GM21619 (cell line): Measurements from ENCODE around the gene PCDHGB3.
"Not testable (repeated sequence)": the region's sequence is repeated elsewhere in the genome, so short reads cannot be mapped to it uniquely, and the experiment has no call there.

Experiments used
- ATAC-seq: cut with Tn5 transposase; IDR thresholded peaks from one replicate; pipeline ENCODE4 v1.9.1; 2021; ENCODE audit not compliant: unreplicated experiment

Gene PCDHGB3

DNA sequence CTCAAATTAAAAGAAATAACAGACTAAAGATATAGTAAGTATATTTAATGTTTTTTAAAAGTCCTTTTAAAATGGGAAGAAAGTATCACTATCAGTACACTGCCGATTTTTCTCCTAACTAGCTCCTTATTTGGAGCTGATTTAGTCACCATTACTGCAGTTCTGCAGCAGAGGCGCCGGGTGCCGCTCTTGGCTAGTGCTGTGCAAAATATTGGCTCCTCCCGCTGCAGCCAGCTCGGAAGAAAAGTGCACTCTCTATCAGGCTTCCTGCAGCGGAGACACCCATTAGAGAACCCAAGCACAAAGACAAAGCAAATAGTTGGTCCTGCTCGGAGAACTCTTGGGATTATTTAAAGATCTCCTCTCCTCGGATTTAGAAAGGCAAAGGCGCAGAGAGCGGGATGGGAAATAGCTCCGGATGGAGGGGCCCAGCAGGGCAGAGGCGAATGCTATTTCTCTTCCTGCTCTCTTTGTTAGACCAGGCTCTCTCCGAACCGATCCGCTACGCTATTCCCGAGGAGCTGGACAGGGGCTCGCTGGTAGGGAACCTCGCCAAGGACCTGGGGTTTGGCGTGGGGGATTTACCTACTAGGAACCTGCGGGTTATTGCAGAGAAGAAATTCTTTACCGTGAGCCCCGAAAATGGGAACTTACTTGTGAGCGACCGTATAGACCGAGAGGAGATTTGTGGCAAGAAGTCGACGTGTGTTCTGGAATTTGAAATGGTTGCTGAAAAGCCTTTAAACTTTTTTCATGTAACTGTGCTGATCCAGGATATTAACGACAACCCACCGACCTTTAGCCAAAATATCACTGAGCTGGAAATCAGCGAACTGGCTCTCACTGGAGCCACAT lies at the start of gene PCDHGB3:
Gene PCDHGB3 (plus strand): TSS at position 249 of the 855 bp plus-strand sequence. CDS start 153 bp downstream, at position 402.
- peak; percentile 97 for ATAC-seq

DNA sequence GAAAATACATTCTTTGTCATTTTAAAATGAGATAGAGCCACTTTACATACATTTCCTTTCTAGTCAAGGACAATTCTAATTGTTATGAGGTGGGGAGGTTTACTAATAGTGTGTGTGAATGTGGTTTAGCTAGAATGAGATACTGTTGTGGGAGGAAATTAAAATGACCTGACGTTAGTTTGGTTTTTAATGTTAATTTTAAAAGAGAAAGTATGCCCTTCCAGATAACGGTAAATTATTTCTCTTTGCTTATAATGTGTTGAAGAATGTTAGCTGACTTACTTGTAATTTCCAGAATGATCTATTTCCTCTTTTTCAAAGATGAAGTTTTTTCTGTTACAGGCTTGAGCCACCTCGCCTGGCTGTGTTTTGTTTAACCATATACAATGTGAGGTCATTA lies 47.8 kb upstream of the PCDHGB3 start:
- no peak for ATAC-seq

DNA sequence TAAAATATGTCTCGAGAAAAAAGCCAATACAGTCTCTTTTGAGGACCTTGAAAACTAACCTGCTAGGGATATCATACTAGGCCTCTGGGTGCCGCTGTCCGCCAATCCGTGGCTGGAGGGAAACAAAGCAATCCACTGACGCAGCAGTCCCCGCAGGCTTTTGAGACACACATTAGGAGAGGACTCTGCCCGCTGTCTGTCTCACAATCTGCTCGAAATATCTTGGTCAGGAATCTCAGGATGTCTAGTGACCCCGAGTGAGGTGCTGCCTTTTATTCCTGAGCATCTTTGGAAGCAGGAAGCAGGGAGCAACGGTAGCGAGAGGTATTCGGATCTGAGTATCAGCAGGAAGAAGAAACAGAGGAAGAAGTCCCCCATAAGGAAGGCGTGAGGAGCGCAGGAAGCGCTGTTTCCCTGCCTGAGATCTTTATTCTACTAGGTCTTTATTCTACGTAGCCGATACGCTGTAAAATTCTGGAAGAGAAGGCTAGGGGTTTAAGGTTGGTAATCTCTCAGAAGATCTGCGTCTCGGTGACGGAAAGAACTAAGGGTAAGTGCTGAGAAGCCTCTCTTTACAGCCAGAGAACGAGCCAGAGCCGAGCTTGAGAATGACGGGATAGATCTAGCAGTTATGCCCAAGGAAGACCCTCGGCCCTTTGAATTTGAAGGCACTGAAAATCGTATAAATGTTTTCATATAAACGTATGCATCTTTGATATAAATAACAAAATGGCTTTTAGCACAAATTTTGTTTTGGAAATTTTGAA lies 43.8 kb upstream of the PCDHGB3 start:
- ATAC-seq = peak; percentile 89

DNA sequence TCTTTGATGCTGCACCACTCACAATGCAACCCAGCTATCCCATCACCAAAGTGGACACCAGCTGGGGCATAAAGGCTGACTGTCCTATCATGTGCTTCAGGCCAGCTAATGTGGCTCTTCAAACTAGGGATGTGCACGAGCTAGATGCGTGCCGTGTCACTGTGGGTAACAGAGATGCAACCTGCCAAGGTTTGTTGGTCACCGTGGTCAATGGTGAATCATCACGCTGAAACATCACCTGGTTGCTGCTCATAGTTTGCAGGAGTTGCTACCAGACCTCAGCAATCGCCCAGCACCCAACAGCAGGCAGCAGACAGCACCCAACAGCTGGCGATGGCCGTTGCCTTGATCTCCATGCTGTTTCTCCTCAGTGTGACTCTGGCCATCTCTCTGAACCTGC lies 41.8 kb upstream of the PCDHGB3 start:
- no peak for ATAC-seq

DNA sequence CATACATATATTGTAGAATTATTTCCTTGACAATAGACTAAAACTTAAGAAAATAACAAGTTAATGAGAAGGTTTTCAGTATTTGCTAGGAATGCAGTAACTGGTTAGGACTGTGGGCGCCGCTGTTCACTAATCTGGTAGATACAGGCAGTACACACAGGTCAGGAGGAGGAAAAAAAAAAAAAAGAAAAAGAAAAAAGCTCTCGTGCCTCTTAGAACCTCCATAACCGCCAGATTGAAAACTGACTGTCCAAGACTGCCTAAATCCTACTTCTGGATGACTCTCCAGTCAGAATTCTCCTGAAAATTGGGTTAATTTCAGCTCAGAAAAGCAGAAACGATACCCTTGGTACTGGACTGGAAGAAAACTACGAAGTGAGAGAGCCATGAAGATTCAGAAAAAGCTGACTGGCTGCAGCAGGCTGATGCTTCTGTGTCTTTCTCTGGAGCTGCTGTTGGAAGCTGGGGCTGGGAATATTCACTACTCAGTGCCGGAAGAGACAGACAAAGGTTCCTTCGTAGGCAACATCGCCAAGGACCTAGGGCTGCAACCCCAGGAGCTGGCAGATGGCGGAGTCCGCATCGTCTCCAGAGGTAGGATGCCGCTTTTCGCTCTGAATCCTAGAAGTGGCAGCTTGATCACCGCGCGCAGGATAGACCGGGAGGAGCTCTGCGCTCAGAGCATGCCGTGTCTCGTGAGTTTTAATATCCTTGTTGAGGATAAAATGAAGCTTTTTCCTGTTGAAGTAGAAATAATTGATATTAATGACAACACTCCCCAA lies 39.6 kb upstream of the PCDHGB3 start, which contains the start of gene PCDHGA1:
Gene PCDHGA1 (plus strand): TSS at position 216 of the 782 bp plus-strand sequence.
- ATAC-seq = peak; percentile 42

DNA sequence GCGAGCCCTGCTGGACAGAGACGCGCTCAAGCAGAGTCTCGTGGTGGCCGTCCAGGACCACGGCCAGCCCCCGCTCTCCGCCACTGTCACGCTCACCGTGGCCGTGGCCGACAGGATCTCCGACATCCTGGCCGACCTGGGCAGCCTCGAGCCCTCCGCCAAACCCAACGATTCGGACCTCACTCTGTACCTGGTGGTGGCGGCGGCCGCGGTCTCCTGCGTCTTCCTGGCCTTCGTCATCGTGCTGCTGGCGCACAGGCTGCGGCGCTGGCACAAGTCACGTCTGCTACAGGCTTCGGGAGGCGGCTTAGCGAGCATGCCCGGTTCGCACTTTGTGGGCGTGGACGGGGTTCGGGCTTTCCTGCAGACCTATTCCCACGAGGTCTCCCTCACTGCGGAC lies 37.5 kb upstream of the PCDHGB3 start:
- ATAC-seq = not testable (repeated sequence)

DNA sequence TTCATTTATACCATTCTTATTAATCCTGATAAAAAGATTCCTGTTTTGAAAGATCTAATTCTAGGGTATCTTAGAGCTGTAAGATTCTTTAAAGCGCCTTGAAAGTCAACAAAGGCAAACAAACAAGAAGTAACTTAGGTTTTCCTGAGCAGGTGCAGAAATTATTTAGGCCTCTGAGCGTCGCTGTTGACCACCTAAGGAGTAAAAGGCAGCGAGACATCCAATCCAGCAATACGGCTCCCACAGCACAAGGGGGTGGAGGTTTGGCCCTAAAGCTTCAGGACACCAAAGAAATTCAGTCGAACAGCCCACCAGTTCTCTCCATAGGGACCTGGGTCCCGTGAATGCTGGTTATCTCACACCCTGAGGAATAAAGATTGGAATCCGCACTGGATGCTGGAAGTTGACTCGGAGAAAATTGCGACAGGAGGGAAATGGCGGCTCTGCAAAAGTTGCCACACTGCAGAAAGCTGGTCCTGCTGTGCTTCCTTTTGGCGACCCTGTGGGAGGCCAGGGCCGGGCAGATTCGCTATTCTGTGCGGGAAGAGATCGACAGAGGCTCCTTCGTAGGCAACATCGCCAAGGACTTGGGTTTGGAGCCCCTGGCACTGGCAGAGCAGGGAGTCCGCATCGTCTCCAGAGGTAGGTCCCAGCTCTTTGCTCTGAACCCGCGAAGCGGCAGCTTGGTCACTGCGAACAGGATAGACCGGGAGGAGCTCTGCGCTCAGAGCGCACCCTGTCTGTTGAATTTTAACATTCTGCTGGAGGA lies 31.3 kb upstream of the PCDHGB3 start, which contains the start of gene PCDHGA2:
Gene PCDHGA2 (plus strand): TSS at position 223 of the 769 bp plus-strand sequence.
- peak; percentile 61 for ATAC-seq

DNA sequence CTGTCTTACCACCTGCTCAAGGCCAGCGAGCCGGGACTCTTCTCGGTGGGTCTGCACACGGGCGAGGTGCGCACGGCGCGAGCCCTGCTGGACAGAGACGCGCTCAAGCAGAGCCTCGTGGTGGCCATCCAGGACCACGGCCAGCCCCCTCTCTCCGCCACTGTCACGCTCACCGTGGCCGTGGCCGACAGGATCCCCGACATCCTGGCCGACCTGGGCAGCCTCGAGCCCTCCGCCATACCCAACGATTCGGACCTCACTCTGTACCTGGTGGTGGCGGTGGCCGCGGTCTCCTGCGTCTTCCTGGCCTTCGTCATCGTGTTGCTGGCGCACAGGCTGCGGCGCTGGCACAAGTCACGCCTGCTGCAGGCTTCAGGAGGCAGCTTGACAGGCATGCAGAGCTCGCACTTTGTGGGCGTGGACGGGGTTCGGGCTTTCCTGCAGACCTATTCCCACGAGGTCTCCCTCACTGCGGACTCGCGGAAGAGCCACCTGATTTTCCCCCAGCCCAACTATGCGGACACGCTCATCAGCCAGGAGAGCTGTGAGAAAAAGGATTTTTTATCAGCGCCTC lies 29.2 kb upstream of the PCDHGB3 start:
- ATAC-seq = not testable (repeated sequence)

DNA sequence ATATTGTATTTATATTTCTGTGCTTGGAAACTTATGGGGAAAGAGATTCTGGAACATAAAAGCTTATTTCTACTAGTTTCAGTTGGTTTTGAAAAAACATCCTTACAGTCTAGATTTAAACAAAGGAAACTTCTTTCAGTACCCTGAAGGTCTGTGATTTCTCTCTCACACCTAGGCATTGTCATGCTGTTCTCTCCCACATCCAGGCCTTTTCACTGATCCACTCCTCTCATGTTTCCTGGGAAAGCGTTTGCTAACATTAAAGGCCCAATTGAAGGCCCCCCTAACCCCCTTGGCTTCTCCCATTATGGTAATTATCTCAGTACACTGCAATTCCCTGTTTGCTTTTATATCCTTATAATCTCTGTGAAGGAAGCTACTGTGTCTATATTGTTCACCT lies 27.3 kb upstream of the PCDHGB3 start:
- ATAC-seq = no peak

DNA sequence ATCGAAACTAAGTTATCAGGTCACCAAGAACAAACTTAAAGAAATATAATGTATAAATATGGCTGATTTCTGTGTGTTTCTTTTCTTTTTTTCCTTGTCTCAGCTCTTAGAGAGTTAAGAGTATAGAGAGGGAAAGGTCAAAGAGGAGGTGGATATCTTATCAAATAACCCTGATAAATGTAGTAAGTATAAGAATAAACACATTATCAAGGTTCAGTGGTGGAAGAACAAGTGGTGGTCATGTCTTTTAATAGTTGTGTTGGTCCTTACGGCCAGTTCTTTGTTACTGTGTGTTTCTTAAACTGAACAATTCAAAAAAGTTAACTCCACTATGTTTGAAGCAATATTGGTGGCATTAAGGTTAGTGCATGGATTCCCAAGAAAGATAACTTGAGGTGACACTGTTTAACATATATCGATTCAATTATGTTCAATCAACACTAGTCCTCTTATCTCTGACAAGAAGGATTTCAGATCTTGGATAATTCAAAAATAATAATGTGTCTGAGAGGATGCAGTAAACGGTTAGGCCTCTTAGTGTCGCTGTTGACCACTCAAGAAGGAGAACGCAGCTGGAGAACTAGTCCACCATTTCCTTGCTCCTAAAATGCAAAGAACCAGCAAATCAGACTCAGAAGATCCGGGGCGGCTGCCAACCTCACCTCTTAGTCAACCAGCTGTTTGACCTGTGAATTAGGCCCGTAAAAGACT lies 26.6 kb upstream of the PCDHGB3 start, which contains the start of gene PCDHGA3:
Gene PCDHGA3 (plus strand): TSS at position 588 of the 711 bp plus-strand sequence. CDS start 205 bp downstream, outside the sequence.
- no peak for ATAC-seq

DNA sequence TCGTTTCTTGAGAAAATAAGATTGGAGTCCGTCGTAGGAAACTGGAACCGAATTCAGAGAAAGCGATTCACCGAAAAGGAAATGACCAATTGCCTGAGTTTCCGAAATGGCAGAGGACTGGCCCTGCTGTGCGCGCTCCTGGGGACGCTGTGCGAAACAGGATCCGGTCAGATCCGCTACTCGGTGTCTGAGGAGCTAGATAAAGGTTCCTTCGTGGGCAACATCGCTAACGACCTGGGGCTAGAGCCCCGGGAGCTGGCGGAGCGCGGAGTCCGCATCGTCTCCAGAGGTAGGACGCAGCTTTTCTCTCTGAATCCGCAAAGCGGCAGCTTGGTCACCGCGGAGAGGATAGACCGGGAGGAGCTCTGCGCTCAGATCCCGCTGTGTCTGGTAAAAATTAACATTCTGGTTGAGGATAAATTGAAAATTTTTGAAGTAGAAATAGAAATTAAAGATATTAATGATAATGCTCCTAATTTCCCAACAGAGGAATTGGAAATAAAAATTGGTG lies 26.0 kb upstream of the PCDHGB3 start:
- no peak for ATAC-seq

DNA sequence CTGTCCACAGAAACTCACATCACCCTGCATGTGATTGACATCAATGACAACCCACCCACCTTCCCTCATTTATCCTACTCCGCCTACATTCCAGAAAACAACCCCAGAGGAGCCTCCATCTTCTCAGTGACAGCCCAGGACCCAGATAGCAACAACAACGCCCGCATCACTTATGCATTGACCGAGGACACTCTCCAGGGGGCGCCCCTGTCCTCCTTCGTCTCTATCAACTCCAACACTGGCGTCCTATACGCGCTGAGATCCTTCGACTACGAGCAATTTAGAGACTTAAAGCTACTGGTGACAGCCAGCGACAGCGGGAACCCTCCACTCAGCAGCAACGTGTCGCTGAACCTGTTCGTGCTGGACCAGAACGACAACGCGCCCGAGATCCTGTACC lies 24.7 kb upstream of the PCDHGB3 start:
- no peak for ATAC-seq

DNA sequence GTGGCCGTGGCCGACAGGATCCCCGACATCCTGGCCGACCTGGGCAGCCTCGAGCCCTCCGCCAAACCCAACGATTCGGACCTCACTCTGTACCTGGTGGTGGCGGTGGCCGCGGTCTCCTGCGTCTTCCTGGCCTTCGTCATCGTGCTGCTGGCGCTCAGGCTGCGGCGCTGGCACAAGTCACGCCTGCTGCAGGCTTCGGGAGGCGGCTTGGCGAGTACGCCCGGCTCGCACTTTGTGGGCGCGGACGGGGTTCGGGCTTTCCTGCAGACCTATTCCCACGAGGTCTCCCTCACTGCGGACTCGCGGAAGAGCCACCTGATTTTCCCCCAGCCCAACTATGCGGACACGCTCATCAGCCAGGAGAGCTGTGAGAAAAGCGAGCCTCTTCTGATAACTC lies 24.0 kb upstream of the PCDHGB3 start:
- not testable (repeated sequence) for ATAC-seq

DNA sequence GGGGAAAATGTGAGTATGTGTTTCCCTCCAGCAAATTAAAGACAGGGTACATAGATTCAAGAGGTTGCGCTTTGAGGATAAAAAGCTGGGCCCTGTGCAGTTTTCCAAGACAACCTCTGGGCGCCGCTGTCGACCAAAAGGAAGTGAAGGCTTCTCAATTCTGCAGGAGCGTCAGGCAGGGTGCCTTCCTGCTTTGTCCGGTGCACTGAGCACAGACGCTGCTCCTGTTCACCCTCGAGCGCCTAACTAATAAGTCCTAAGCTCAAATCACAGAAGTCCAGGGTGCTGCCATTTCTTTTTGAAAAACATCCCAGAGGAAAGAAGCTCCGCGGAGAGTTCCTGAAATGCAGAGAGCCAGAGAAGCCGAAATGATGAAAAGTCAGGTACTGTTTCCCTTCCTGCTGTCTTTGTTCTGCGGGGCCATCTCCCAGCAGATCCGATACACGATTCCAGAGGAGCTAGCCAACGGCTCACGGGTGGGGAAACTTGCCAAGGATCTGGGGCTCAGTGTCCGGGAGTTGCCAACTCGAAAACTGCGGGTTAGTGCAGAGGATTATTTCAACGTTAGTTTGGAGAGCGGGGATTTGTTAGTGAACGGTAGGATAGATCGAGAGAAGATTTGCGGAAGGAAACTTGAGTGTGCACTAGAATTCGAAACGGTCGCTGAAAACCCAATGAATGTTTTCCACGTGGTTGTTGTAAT lies 20.0 kb upstream of the PCDHGB3 start, which contains the start of gene PCDHGB1:
Gene PCDHGB1 (plus strand): TSS at position 183 of the 703 bp plus-strand sequence. CDS start 162 bp downstream, at position 345.
- no peak for ATAC-seq

DNA sequence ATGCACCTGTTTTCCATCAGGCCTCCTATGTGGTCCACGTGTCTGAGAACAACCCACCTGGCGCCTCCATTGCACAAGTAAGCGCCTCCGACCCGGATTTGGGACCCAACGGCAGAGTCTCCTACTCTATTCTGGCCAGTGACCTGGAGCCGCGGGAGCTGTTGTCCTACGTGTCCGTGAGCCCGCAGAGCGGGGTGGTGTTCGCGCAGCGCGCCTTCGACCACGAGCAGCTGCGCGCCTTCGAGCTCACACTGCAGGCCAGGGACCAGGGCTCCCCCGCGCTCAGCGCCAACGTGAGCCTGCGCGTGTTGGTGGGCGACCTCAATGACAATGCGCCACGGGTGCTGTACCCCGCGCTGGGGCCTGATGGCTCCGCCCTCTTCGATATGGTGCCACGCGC lies 18.5 kb upstream of the PCDHGB3 start:
- no peak for ATAC-seq

DNA sequence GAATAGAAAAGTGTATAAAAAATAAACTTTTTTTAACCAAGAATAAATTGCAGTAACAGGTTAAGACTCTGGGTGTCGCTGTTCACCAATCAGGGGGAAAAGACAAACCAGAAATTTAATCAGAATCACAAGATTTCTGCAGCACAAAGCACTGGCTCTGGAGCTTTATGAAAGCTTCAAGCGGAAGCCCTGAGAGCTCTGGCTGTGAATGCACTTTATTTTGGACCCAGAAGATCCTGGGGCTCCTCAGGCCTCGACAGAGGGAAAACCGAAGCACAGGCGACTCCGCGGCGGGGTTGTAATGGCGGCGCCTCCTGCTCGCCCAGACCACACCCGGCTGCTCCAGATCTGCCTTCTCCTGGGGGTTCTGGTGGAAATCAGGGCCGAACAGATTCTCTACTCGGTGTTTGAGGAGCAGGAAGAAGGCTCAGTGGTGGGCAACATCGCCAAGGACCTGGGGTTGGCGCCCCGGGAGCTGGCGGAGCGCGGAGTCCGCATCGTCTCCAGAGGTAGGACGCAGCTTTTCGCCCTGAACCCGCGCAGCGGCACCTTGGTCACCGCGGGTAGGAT lies 15.1 kb upstream of the PCDHGB3 start, which contains the start of gene PCDHGA4:
Gene PCDHGA4 (plus strand): TSS at position 122 of the 570 bp plus-strand sequence. CDS start 87 bp downstream, at position 209.
- ATAC-seq = no peak

DNA sequence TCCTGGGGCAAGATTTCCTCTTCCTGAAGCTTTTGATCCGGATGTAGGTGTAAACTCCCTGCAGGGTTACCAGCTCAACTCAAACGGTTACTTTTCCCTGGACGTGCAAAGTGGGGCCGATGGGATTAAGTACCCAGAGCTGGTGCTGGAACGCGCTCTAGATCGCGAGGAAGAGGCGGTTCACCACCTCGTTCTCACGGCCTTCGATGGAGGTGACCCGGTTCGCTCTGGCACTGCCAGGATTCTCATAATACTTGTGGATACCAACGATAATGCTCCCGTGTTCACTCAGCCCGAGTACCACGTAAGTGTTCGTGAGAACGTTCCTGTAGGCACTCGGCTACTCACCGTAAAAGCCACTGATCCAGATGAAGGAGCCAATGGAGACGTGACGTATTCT lies 14.4 kb upstream of the PCDHGB3 start:
- ATAC-seq = no peak

DNA sequence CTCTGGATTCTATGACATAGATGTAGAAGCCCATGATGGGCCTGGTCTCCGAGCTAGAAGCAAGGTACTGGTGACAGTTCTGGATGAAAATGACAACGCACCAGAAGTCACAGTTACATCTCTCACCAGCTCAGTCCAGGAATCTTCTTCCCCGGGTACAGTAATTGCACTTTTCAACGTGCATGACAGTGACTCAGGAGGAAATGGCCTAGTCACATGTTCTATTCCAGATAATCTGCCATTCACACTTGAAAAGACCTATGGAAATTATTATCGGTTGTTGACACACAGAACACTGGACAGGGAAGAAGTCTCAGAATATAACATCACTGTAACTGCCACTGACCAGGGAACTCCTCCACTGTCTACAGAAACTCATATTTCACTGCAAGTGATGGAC lies 13.9 kb upstream of the PCDHGB3 start:
- ATAC-seq = no peak
